ENCODE results near the gene CGB8.

CGB8 gene

DNA sequence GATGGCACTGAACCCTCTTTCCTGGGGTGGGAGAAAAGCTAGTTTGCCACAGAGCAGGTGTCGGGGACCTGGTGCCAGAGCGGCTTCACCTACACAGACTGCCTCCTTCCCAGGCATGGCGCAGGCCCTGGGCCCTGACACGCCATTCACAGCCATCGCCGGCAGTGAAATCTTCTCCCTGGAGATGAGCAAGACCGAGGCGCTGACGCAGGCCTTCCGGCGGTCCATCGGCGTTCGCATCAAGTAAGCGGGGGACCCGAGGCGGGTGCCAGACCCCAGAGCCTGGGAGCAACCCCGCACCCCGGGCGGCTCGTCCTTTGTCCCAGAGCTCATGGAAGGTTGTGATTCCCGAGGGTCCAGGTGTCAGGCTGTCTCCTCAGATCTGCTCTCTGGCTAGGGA is 42.0 kb downstream of the CGB8 start:
- DNase-seq (ENCODE audit: low read depth): no peak

DNA sequence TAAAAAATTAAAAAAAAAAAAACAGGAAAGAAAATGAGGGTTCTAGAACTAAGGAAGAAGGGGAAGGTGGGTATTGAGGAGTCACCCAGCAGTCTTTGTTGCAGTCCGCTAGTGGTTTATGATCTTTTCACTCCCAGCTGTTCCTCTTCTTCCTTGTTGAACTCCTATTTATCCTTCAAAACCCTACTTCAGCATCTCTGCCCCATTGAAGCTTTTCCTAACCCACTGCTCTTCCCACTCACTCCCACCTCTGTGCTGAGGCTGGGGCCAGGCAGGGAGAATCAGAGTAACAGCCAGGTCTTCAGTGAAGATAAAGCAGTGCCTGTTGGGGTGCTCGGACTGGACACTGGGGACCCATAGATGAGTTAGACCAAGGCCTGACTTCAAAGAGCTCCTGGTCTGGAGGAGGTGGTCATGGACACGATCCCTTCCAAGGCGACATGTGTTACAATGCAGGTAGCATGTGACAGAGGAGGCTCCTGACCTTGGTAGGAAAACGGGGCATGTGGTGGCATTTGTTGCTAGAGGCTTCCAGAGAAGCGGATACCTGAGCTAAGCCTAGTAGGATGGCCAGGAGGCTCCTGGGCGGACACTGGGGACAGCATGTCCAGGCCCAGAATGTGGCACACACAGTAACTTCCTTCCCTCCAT is 43.8 kb downstream of the CGB8 start:
- DNase-seq (ENCODE audit: low read depth): no peak

DNA sequence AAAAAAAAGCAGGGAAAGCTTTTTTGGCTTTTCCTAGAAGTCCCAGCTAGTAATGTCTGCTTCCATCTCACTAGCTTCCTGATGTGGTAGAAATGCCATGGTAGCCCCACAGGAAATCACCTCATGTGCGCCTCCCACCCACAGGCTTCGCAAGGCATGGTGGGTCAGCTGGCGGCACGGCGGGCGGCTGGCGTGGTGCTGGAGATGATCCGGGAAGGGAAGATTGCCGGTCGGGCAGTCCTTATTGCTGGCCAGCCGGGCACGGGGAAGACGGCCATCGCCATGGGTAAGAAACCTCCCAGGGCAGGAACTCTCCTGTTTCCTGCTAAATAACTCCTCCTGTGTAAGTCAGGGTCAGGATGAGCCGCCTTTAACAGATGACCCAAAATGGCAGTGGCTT is 44.8 kb downstream of the CGB8 start:
- DNase-seq (ENCODE audit: low read depth): no peak

DNA sequence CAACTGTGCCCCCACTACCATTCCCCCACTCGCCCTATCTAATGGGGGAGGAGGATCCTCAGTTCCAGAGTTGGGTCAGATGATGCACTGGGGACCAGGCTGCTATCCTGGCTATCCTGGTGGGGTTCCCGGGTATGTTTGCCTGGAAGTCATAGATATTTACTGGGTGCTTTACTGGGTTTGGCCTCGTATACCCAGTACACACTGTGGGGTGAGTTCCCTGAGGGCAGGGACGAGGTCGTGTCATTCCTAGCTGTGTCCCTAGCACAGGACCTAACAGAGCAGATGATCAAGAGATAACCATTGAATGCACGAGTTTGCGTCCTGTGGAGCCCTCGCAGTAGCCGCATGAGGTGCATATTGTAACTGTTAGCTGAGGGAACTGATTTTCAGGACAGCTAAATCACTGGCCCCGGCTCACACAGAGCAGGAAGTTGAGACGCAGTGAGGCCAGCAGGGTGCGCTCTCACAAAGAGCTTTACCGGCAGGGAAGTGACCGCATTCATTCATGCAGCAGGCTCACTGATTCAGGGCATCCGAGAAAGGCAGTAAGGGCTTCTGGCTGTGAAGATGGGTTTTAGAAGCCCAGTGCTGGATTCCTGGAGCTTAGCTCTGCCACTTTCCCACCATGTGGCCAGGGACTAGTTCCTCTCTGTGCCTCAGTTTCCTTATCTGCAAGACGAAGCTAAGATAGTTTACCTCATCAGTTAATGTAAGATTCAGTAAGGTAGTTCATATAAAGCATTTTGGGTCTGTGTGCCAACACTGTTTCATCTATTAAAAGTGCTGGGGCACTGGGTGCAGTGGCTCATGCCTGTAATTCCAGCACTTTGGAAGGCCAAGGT is 49.2 kb downstream of the CGB8 start:
- DNase-seq (ENCODE audit: low read depth): peak; percentile 58

DNA sequence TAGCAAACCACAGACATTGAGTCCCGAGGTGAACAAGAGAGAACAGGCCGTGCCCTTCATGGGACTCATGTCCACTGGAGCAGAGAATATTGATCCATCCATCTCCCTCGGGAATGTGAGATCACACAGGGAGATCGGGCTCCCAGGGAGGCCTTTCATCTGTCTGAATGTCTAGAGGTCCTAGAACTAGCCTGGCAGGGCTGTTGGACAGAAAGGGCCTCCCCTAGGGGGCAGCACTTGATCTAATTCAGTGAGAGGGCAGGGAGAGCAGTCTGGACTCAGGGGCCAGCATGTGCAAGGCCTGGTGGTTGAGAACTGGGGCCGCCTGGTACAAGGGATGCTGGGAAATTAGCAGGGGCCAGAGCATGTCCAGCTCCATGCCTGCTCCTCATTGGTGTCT is 50.9 kb downstream of the CGB8 start:
- peak; percentile 48 for DNase-seq (ENCODE audit: low read depth)
